HG02678 (cell line): ENCODE data around the gene BANP.
"Not testable (repeated sequence)": the region's sequence is repeated elsewhere in the genome, so short reads cannot be mapped to it uniquely, and the experiment has no call there.

Experiments
- ATAC-seq: cut with Tn5 transposase; IDR thresholded peaks from one replicate; pipeline ENCODE4 v1.9.1; 2021; ENCODE audit warnings: mild to moderate bottlenecking, moderate library complexity; ENCODE audit not compliant: unreplicated experiment

Gene BANP

DNA sequence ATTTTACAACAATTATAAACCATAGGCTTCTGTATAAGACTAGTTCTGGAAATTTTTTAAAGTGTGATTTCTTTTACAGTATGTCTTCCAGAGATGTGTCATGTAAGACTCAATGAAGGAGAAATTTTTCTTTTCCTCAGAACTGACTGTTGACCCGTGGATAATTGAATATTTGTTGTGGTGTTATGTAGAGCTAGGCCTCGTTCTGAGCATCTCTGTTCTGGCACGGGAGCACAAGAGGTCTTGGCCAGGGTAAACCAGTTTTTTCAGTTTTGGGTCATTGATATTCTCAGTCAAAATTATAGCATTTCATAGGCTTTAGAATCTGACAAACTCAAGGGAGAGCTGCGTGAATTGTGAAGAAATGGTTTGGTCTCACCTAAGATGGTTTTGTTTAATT, 39.0 kb downstream of the BANP start:
- ATAC-seq: not testable (repeated sequence)

DNA sequence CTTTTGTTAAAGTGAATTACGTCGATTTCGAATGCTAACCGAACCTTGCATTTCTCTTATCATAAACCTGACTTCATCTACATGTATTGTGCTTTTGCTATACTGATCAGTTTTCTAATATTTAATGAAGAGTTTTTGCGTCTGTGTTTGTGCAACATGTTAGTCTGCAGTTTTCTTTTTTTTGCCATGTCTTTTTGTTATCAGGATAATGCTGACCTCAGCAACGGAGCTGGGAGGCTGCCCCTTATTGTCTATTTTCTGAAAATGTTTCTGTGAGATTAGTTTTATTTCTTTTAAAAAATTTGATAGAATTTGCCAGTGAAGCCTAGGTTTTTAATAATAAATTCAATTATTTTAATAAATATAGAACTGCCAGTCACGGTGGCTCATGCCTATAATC, 40.9 kb downstream of the BANP start:
- ATAC-seq: not testable (repeated sequence)

DNA sequence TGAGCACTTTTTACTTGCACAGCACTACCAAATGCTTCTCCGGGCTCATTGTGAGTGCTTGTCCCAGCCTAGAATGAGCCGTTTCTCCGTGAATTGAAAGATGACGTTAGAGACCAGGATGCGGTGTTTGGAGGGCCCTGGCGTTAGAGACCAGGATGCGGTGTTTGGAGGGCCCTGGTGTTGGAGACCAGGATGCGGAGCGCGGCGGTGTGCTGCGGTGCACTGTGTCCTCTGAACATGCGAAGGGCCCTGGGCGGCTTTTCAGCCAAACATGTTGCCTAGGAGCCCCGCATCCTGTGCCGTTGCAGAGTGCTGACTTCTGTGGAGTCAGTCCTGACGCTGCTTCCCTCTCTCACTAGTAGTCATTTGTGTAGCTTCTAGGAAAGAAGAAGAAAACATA, 42.7 kb downstream of the BANP start:
- ATAC-seq: no peak

DNA sequence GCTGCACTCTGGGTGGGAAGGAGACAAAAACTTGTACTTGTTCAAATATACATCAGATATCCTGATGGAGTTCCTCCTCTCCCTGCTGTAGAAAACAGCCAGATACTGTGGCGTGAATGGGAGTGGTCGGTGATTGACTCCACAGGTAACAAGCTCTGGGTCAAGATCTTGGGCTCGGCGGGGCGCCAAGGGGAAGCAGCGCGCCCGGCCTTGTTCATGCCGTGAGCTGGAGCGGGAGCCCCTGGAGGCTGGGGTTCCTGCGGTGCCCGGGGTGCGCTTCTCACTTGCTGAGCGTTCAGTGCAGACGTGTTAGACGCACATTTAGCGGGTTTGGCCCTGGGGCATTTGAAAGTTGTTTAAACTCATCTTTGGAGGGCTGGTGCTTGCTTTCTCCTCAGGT, 44.4 kb downstream of the BANP start:
- no peak for ATAC-seq

DNA sequence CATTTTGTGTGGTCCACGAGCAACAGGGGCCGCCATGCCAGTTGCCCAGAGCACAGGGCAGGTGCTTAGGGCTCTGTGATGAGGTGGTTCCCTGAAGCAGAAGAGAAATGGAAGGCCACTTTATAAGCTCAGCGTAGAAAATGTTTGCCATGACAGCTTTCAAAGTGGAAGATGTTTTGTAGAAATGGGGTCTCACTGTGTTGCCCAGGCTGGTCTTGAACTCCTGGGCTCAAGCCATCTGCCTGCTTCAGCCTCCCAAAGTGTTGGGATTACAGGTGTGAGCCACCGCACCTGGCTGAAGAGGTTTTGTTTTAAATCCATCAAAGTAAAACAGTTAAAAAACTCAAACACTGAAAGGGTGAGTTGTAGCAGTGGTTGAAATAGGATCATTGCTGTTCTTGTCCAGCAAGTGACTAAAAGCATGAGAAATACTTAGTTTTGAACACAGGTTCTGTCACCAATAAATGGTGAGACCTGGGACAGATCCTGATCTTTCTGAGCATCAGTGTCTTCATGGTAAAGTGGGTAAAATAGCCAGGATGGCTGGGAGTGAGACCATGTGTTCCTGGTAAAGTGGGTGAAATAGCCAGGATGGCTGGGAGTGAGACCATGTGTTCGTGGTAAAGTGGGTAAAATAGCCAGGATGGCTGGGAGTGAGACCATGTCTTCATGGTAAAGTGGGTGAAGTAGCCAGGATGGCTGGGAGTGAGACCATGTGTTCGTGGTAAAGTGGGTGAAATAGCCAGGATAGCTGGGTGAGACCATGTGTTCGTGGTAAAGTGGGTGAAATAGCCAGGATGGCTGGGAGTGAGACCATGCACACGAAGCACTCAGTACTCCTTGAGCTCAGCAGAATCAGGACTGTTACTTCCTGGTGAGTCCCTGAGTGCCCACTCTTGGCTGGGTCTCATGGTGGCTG, 46.0 kb downstream of the BANP start:
- no peak for ATAC-seq

DNA sequence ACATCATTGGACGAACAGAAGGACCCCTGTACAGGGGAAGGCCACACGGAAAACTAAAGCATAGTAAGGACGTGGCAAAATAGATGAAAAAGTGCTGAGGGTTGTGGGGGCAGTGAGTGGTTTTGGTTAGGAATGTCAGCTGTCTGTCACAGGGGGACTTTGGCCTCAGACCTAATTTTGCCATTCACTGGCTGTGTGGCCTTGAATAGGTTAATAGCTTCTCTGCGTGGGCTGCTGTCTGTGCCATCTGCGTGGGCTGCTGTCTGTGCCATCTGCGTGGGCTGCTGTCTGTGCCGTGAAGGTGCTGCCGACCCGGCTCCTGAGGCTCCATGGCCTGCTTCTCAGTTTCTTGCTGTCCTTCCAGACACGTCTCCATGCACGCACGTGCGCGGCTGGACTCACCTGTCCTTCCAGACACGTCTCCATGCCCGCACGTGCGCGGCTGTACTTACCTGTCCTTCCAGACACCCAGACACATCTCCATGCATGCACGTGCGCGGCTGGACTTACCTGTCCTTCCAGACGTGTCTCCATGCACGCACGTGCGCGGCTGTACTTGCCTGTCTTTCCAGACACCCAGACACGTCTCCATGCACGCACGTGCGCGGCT, 47.1 kb downstream of the BANP start:
- not testable (repeated sequence) for ATAC-seq

DNA sequence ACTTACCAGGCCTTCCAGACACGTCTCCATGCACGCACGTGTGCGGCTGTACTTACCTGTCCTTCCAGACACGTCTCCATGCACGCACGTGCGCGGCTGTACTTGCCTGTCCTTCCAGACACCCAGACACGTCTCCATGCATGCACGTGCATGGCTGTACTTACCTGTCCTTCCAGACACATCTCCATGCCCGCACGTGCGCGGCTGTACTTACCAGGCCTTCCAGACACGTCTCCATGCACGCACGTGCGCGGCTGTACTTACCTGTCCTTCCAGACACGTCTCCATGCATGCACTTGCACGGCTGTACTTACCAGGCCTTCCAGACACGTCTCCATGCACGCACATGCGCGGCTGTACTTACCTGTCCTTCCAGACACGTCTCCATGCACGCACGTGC, 47.8 kb downstream of the BANP start:
- ATAC-seq: not testable (repeated sequence)

DNA sequence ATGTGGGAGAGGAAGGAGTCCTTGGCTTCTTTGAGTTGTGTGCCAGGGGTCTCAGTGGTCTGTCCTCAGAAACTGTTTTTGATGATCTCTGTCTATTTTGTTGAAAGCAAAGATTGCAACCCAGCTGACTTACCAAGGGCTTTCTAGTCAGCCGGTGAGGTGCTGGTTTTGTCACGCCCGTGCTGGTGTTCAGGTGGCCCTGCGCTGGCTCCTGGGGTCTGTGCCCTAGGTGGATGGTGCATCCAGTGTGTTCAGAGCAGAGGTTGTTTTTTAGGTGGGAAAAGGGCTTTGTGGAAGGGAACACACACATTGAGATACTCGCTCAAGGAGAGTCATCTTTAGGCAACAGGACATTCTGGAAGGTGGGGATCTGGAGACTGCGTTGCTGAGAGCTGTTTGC, 51.0 kb downstream of the BANP start:
- ATAC-seq: no peak

DNA sequence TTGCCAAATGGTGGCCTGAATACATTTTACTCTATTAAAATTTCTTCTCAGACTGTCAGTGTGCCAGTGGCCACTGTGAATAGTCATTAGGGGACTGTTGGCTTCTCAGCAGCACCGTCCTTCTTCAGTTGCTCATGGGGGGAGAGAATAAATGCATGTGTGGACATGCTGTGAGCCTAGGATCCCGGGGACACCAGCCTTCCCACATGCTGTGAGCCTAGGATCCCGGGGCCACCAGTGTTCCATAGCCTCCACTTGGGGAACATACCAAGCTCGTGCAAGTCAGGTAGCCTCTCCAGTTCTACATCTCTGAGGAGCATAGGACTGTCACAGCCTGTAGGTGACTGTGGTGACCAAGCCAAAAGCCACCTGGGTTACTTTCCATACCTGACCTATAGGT, 51.5 kb downstream of the BANP start:
- ATAC-seq: no peak

DNA sequence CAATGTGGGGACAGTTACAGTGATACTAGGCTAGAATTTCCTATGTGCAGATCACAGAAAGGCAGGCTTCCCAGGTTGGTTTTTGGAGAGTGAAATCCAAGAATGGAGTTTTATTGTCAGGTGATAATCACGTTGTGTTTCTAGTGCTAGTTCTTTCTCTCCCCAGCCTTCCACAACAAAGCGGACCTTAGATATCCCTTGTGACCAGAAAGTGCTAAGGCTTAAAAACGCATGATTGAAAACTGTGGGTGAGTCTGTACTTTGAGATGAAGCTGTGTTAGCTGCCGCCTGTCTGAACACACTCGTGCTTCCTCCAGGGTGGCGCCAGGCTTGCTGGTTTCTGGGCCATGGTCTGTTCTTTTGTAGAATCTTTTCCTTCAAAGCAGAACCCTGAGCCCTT, 52.1 kb downstream of the BANP start:
- no peak for ATAC-seq

DNA sequence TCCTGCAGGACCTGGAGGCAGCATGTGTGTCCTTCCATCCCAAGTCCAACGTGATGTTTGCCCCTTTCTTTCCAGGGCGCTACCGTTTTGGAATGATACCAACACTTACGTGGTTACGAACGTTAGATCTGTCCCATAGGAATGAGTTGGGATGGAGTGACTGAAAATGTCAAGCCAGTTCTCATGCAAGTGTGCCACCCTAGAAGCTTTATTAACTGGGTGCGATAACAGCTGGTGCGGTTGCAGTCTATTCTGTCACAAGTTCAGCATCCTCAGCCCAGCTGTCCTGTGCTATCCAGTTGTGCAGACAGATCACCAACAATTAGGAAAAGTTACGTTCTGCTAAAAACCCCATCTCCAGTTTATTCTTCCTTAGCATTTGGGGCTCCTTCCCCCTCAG, 52.5 kb downstream of the BANP start:
- no peak for ATAC-seq

DNA sequence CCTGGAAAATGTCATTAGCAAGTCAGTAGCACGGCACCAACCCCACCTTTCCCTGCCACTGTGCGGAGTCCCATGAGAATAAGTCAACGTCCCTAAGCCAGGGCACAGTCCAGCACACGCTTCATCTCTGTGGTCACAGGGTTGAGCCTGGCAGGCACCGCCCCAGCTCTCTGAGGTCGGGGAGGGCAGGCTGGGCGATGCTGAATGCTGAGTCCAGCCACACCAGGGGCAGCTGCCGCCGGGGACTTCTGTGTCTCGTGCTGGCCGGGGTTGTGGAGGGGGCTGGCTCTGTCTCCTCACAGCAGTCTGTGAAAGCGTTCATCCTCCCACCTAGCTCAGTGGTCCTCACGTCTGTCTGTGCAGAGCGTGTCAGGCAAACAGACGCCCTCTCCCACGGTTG, 53.2 kb downstream of the BANP start:
- no peak for ATAC-seq

DNA sequence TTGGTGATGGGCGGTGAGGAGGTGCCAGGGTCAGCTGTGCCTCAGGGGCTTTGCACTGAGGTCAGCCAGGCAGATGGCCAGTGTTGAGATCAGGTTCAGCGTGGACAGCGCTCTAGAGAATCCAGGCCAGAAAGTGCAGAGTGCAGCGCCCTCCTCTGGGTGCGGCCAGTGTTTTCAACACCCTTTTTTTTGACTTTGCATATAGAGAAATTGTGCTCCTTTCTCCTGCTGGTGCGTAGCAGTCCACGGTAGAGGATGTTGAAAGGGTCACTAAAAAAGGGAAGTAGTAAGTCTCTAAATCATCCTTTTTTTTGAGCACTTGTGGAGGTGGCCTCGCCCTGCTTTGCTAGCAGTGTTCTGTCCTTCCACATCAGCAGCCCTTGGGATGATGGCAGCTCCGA, 53.9 kb downstream of the BANP start:
- ATAC-seq: no peak

DNA sequence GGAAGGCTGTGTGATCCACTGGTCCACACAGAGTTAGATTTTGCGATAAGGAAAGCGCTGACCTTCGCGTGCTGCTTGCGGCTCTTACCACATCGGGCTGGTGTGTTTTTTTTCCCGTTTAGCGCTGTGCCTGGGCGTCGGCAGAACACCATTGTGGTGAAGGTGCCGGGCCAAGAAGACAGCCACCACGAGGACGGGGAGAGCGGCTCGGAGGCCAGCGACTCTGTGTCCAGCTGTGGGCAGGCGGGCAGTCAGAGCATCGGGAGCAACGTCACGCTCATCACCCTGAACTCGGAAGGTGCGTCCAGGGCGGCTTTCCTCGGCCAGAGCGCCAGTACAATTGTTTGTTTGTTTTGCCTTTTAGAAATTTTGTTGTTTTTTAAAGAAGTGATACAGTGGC, 54.7 kb downstream of the BANP start:
- ATAC-seq: no peak

DNA sequence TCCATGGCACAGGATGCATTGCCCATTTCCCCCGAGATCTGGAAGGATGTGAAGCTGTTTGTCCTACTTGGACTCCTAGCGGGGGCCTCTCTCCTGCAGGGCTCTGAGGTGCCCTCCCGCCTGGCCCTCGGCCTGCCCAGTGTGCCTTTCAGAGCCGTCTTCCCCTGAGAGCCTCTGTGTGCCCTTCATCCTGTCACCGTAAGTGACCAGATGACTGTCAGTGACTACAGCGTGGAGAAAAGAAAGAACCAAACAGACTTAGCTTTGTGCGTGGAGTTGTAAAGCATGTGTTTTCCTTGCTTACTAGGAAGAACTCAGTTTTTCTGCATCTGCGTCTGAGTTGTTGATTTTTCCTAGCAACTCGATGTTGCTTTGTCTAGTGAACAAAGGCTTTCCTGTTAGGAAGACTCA, 56.1 kb downstream of the BANP start:
- ATAC-seq: no peak

DNA sequence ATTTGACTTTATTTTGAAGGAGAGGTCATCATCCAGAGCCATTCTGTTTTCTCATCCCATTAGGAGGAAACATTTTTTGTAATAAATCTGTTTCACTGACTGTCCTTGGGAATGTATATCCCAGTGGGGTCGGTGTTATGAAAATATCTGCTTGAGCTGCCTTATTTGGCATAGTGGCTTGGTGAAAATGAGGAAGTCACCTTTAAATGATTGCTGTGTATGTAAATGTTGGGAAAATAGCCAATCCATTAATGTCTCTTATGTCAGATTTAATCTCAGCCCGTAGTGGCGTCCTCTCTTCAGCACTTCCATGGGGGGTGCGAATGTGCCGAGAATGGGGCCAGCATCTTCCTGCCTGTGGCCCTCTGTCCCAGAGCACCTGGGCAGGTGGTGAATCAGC, 57.6 kb downstream of the BANP start:
- no peak for ATAC-seq

DNA sequence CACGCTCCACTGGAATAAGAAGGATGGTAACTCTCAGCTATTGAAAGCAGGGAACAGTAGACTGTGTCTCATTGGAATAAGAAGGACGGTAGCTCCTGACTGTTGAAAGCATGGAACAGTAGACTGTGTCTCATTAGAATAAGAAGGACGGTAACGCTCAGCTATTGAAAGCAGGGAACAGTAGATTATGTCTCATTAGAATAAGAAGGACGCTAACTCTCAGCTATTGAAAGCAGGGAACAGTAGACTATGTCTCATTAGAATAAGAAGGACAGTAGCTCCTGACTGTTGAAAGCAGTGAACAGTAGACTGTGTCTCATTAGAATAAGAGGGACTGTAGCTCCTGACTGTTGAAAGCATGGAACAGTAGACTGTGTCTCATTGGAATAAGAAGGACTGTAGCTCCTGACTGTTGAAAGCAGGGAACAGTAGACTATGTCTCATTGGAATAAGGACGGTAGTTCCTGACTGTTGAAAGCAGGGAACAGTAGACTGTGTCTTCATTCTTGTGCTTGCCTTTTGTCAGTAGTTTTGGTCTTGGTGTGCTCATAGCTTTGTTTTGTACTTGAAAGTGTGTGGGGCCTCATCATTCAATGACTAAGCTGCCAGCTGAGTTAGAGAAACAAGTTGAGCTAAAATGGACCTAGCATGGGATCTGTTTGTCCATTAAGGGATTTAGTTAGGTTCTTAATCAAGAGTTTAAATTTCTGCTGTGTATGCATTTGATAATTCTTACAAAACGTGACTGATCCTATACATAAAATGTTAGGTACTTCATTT, 58.5 kb downstream of the BANP start:
- no peak for ATAC-seq

DNA sequence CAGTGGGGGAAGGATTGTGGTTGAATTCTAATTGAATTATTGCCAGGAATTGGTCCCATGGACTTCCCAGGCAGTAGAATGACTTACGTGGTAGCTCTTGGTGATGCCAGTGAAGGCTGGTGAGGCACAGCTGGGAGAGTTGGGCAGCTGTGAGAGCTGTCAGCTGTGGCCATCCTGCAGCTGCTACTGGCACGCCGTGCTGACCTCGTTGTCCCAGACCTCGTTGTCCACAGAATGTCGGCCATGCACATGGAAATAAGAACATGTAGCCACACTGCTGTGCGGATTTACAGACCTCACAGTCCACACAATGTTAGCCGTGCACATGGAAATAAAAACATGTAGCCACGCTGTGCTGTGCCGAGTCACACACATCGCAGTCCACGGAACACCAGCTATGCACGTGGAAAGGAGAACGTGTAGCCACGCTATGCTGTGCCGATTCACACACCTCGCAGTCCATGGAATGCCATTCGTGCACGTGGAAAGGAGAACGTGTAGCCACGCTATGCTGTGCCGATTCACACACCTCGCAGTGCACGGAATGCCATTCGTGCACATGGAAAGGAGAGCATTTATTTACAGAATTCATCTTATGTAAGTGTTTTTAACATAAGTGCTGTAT, 59.2 kb downstream of the BANP start:
- no peak for ATAC-seq

DNA sequence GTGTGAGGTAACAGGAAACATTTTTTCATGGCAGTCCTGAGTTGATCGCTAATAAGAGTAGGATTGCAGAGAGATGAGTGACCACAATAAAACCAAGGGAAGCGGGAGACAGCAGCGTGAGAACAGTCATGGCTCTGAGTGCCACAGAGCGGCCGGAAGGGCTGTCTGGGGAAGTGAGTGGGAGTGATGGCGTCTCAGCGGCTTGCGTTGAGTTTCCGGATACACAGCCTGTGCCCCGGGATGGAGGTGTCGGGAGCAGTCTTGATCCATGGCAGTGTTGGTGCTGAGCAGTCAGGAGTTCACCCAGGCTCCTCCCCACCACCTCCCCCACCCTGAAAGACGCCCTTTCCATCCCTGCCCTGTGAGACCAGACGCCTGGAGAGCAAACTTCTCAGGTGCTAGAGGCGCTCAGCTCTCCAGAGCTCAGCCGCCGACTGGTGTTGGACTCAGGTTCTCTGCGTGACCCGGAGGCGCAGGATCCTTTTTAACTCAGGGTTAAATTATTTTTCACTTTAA, 59.8 kb downstream of the BANP start:
- ATAC-seq: no peak

DNA sequence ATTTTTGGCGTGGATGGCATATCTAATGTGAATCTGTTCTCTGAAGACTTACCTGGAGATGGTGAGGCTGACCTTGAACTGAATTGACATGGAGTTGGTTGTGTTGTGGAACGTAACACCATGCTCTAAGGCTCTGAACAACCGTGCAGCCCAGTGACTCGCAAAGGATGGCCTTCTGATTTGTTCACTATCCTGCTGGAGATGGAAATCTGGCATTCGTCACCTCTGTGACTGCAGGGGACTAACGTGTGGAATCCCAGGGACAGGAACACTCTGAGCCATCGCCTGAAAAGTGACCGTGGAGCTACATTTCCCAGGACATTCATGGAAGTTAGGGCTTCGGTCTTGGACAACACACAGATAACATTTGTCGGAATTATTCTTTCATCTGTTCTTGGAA, 61.1 kb downstream of the BANP start:
- ATAC-seq: no peak

DNA sequence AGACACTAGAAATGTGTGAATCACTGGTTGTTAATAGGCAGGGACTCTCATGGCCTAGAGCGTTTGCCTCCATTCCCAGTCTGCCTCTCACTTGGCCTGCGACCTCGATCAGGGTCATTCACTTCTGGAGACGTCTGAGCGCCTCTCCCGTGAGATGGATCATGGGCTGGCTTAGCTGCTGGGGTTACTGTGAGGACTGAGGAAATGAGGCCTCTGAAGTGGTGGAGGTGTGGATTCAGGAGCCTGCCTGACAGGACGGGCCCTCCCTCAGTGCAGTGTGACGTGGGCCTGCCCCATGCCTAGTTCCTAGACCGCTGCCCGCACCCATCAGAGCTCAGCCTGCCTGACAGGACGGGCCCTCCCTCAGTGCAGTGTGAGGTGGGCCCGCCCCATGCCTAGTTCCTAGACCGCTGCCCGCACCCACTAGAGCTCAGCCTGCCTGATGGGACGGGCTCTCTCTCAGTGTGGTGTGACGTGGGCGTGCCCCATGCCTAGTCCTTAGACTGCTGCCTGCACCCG, 61.9 kb downstream of the BANP start:
- no peak for ATAC-seq
